Measurements from ENCODE around the gene GRK4.

DNA sequence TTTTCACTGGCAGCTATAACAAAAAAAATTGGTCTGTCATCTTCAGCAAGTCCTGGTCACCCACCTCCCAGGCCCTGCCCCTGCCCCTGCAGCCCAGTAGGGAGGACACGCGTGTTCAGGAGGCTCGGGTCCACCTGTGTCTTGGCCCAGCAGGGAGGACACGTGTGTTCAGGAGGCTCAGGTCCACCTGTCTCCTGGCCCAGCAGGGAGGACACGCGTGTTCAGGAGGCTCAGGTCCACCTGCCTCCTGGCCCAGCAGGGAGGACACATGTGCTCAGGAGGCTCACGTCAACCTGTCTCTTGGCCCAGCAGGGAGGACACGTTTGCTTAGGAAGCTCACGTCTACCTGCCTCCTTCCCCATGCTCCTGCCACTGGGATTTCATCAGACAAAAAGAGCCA lies 66.1 kb downstream of the GRK4 start:
- TF ChIP-seq ELF1 (IDR thresholded peaks at IDR 0.05; ENCODE audit: borderline replicate concordance, low read depth) (no peak), JUND (IDR thresholded peaks at IDR 0.05) (no peak), POLR2A (IDR thresholded peaks at IDR 0.05; ENCODE audit: borderline replicate concordance, extremely low read depth, insufficient read depth, insufficient read length) (no peak), POLR2AphosphoS5 (IDR thresholded peaks at IDR 0.05; ENCODE audit: low read depth, low read length) (no peak), ZNF274 (IDR thresholded peaks at IDR 0.05; ENCODE audit: low read depth, low read length) (no peak), CEBPB (IDR thresholded peaks at IDR 0.05; ENCODE audit: low read depth) (no peak), RAD21 (IDR thresholded peaks at IDR 0.05; ENCODE audit: low read depth) (no peak), EZH2 (IDR thresholded peaks at IDR 0.05) (no peak), YY1 (IDR thresholded peaks at IDR 0.05; ENCODE audit: extremely low read depth, insufficient replicate concordance, low read depth, low read length) (no peak), SIN3A (IDR thresholded peaks at IDR 0.05; ENCODE audit: low read depth) (no peak), EZH2phosphoT487 (IDR thresholded peaks at IDR 0.05; ENCODE audit: borderline replicate concordance) (no peak)
- TF ChIP-seq, protein P1, sequence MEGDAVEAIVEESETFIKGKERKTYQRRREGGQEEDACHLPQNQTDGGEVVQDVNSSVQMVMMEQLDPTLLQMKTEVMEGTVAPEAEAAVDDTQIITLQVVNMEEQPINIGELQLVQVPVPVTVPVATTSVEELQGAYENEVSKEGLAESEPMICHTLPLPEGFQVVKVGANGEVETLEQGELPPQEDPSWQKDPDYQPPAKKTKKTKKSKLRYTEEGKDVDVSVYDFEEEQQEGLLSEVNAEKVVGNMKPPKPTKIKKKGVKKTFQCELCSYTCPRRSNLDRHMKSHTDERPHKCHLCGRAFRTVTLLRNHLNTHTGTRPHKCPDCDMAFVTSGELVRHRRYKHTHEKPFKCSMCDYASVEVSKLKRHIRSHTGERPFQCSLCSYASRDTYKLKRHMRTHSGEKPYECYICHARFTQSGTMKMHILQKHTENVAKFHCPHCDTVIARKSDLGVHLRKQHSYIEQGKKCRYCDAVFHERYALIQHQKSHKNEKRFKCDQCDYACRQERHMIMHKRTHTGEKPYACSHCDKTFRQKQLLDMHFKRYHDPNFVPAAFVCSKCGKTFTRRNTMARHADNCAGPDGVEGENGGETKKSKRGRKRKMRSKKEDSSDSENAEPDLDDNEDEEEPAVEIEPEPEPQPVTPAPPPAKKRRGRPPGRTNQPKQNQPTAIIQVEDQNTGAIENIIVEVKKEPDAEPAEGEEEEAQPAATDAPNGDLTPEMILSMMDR (IDR thresholded peaks at IDR 0.05 in 2 of 3, conservative IDR thresholded peaks at IDR 0.05 in 1 of 3; ENCODE audit: borderline replicate concordance in 1 of 3, insufficient read depth in 1 of 3, low read depth in 2 of 3, low read length in 2 of 3): no peak
- TF ChIP-seq, protein P2, sequence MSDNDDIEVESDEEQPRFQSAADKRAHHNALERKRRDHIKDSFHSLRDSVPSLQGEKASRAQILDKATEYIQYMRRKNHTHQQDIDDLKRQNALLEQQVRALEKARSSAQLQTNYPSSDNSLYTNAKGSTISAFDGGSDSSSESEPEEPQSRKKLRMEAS (IDR thresholded peaks at IDR 0.05): no peak
- TF ChIP-seq, protein P3, sequence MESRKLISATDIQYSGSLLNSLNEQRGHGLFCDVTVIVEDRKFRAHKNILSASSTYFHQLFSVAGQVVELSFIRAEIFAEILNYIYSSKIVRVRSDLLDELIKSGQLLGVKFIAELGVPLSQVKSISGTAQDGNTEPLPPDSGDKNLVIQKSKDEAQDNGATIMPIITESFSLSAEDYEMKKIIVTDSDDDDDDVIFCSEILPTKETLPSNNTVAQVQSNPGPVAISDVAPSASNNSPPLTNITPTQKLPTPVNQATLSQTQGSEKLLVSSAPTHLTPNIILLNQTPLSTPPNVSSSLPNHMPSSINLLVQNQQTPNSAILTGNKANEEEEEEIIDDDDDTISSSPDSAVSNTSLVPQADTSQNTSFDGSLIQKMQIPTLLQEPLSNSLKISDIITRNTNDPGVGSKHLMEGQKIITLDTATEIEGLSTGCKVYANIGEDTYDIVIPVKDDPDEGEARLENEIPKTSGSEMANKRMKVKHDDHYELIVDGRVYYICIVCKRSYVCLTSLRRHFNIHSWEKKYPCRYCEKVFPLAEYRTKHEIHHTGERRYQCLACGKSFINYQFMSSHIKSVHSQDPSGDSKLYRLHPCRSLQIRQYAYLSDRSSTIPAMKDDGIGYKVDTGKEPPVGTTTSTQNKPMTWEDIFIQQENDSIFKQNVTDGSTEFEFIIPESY (IDR thresholded peaks at IDR 0.05; ENCODE audit: extremely low read depth, insufficient replicate concordance, low read length): no peak
